K562 (cell line): Measurements from ENCODE around the gene NUTF2. TPM values are rescaled to one million over a fixed set of nuclear protein-coding genes. Genes with fewer than 3 reads are reported as not detected.

Experiments used
- ESRRA ChIP-seq: fragments of 450-650 bp; IDR thresholded peaks from 2 replicates; pipeline ENCODE4 v1.6.1; 2014; ENCODE audit warnings: low read depth, mild to moderate bottlenecking, moderate library complexity, borderline replicate concordance
- MED1 ChIP-seq: sonication (generic); formaldehyde crosslinking; IDR thresholded peaks from 2 replicates; pipeline ENCODE4 v1.8.1; 2023; ENCODE audit warnings: missing genetic modification reagents, borderline replicate concordance
- PHB ChIP-seq: fragments of 250-450 bp; sonication (Bioruptor Pico); IDR thresholded peaks from 2 replicates; pipeline ENCODE4 v1.5.0; 2021
- SRSF7 ChIP-seq: fragments of 200-400 bp; formaldehyde crosslinking; optimal IDR thresholded peaks from 2 replicates; pipeline ENCODE3; 2017; ENCODE audit warnings: mild to moderate bottlenecking, low read depth, low read length
- THRAP3 ChIP-seq: fragments of 450-650 bp; IDR thresholded peaks from 2 replicates; pipeline ENCODE4 v1.6.1; 2016; ENCODE audit warnings: mild to moderate bottlenecking, inconsistent platforms, borderline replicate concordance
- XRCC5 ChIP-seq: fragments of 200-400 bp; formaldehyde crosslinking; IDR thresholded peaks from 2 replicates; pipeline ENCODE4 v1.6.1; 2017; ENCODE audit warnings: low read depth, mild to moderate bottlenecking, low read length
- ZNF384 ChIP-seq: IDR thresholded peaks from 2 replicates; pipeline ENCODE4 v1.6.1; 2012; ENCODE audit warnings: low read depth, low read length, improper control_type of control experiment
- polyA plus RNA-seq, 8 experiments: library from polyadenylated mRNA; depleted of rRNA in 4 of 8; stranded (reverse) in 5 of 8; unstranded in 3 of 8; fragments of >200 nt; fragmentation: Nextera tagmentation in 2 of 8; fragmentation: Illumina TruSeq in 1 of 8; extraction: Ambion mirVana in 2 of 8; extraction: Trizol in 1 of 8; gene quantifications; 2 replicates each; pipeline versions ENCODE4 v1.2.1 to v1.2.3, GENCODE V29; 2011 to 2014; ENCODE audit warnings: inconsistent platforms in 1 of 8, missing spikeins in 1 of 8
- total RNA-seq, 7 experiments: library from RNA; depleted of rRNA in 6 of 7; stranded (reverse); fragments of >200 nt in 6 of 7; fragmentation: Illumina TruSeq in 2 of 7; extraction: Trizol in 2 of 7; gene quantifications; 2 replicates each; pipeline versions ENCODE4 v1.2.1 to v1.2.3, GENCODE V29; 2011 to 2021; ENCODE audit warnings: low replicate concordance in 1 of 7
- TF ChIP-seq, protein P1 (sequence below), 2 experiments: IDR thresholded peaks; 2 replicates each; pipeline ENCODE4 v1.6.1; 2011; ENCODE audit warnings: borderline replicate concordance in 1 of 2, control low read depth in 1 of 2, low read depth in 1 of 2, low read length in 1 of 2, mild to moderate bottlenecking in 1 of 2, mixed read lengths in 1 of 2, moderate library complexity in 1 of 2; ENCODE audit not compliant: insufficient read depth in 1 of 2, insufficient read length in 1 of 2, poor library complexity in 1 of 2, severe bottlenecking in 1 of 2; ENCODE audit errors: extremely low read depth in 1 of 2

The NUTF2 gene
- total and polyA plus RNA-seq, 9 of the 15 experiments (the other 6 are each of a cell fraction or from before 2014, with no cell fraction given), result 106 to 248 (median 147) TPM

DNA sequence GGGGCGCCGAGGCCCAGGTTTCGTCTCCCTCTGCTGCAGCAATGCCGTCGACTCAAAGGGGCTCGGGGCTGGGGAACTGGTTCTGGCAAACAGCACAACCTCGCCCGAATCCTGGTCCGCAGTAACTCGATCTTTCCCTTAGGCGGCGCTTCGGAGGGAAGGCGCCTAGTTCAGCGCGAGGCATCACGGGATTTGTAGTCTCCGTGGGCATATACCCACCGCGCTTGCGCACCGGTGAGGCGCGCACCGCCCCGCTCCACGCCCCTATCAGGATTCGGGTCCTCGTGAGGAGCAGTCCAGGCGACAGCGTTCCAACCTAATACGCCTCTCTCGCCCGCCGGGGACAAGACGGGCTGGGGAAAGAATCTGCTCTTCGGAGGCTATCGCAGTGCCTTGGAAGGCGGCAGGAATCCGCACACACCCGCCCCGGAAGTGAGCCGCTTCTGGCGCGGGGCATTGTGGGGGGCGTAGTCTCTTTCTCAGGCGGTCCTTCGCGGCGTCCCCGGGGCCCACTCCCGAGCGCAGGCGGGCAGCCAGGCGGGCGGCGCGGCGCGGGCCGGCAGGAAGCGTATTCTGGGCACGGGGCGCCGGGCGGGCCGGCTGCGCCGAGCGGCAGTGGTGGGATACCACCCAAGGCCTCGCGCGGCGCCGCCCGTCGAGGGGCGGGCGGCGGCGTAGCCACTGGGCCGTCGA is 4.8 kb upstream of the NUTF2 start, which contains the start of gene THAP11 (continued):
- TF ChIP-seq PHB (CRISPR knock-in tag), result no peak
- no peak for TF ChIP-seq SRSF7
- no peak for TF ChIP-seq ZNF384
- no peak for TF ChIP-seq THRAP3
- TF ChIP-seq ESRRA, result peak; percentile 11; the same call in 1 of the 2 replicates
- peak; percentile 59; the same call in 1 of the 2 replicates for TF ChIP-seq XRCC5
- TF ChIP-seq MED1 (CRISPR knock-in tag), result no peak
- TF ChIP-seq, protein P1, sequence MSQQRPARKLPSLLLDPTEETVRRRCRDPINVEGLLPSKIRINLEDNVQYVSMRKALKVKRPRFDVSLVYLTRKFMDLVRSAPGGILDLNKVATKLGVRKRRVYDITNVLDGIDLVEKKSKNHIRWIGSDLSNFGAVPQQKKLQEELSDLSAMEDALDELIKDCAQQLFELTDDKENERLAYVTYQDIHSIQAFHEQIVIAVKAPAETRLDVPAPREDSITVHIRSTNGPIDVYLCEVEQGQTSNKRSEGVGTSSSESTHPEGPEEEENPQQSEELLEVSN (IDR thresholded peaks at IDR 0.05; ENCODE audit: borderline replicate concordance in 1 of 2, extremely low read depth in 1 of 2, insufficient read depth in 1 of 2, insufficient read length in 1 of 2, low read depth in 1 of 2, low read length in 1 of 2, poor library complexity in 1 of 2, severe bottlenecking in 1 of 2), result peak in 1 of 2 experiments; percentile 77
